Neuronal stem cell (in vitro differentiated cells): ENCODE measurements around the gene DPP6.
A peak's percentile ranks its signal among the peaks of the same experiment; 100 is the strongest.

Source experiments
- DNase-seq: peaks from one replicate; pipeline ENCODE4 v3.0.0-alpha.2; 2013; ENCODE audit warnings: low spot score
- H2AFZ ChIP-seq: one replicate; pipeline ENCODE4 v1.6.1; 2013; ENCODE audit warnings: mild to moderate bottlenecking, low read length, inconsistent platforms
- H2AK5ac ChIP-seq: 2 replicates; pipeline ENCODE4 v1.6.1; 2013; ENCODE audit warnings: low read depth, mild to moderate bottlenecking, inconsistent platforms, low read length, moderate library complexity, mixed read lengths
- H2BK120ac ChIP-seq: 2 replicates; pipeline ENCODE4 v1.6.1; 2013; ENCODE audit warnings: low read depth, mild to moderate bottlenecking, inconsistent platforms, low read length, moderate library complexity, mixed read lengths
- H2BK12ac ChIP-seq: one replicate; pipeline ENCODE4 v1.6.1; 2013; ENCODE audit warnings: low read length, inconsistent platforms
- H2BK15ac ChIP-seq: 2 replicates; pipeline ENCODE4 v1.6.1; 2013; ENCODE audit warnings: mild to moderate bottlenecking, low read length, inconsistent platforms, mixed read lengths
- H2BK5ac ChIP-seq: one replicate; pipeline ENCODE4 v1.6.1; 2013; ENCODE audit warnings: inconsistent platforms, mild to moderate bottlenecking, low read length, moderate library complexity
- H3K14ac ChIP-seq: one replicate; pipeline ENCODE4 v1.6.1; 2013; ENCODE audit warnings: low read length, inconsistent platforms
- H3K18ac ChIP-seq: 2 replicates; pipeline ENCODE4 v1.6.1; 2013; ENCODE audit warnings: low read length, inconsistent platforms
- H3K23ac ChIP-seq: 2 replicates; pipeline ENCODE4 v1.6.1; 2013; ENCODE audit warnings: low read depth, mild to moderate bottlenecking, mixed read lengths, low read length, inconsistent platforms; ENCODE audit not compliant: poor library complexity
- H3K27ac ChIP-seq: replicated peaks from 3 replicates; pipeline ENCODE4 v1.5.1; 2013; ENCODE audit warnings: low read length, inconsistent platforms
- H3K27me3 ChIP-seq, 3 experiments: 2 replicates each; pipeline ENCODE4 v1.6.1; 2013; ENCODE audit warnings: low read length in 3 of 3, mild to moderate bottlenecking in 2 of 3, inconsistent platforms in 1 of 3, low read depth in 1 of 3, mixed read lengths in 1 of 3, moderate library complexity in 1 of 3; ENCODE audit not compliant: control insufficient read depth in 3 of 3, insufficient read depth in 3 of 3
- H3K36me3 ChIP-seq, 2 donors: replicated peaks in 1 of 2; 2 replicates each; pipeline ENCODE4 v1.6.1; 2013; ENCODE audit warnings: low read length in 2 of 2; ENCODE audit not compliant: control insufficient read depth in 2 of 2, insufficient read depth in 2 of 2
- H3K4ac ChIP-seq: 2 replicates; pipeline ENCODE4 v1.6.1; 2013; ENCODE audit warnings: inconsistent platforms, mild to moderate bottlenecking, low read length, moderate library complexity
- H3K4me1 ChIP-seq, 2 donors: 1 replicate in 1 of 2; 2 replicates in 1 of 2; pipeline ENCODE4 v1.6.1; 2013; ENCODE audit warnings: low read length in 2 of 2, low read depth in 1 of 2; ENCODE audit not compliant: control insufficient read depth in 2 of 2, insufficient read depth in 1 of 2
- H3K4me2 ChIP-seq: one replicate; pipeline ENCODE4 v1.6.1; 2013; ENCODE audit warnings: mild to moderate bottlenecking, low read length, inconsistent platforms; ENCODE audit not compliant: insufficient read depth, poor library complexity, severe bottlenecking
- H3K4me3 ChIP-seq, 2 donors: 2 replicates each; pipeline ENCODE4 v1.5.1; 2013; ENCODE audit warnings: low read length in 2 of 2, mild to moderate bottlenecking in 2 of 2, inconsistent platforms in 1 of 2, moderate library complexity in 1 of 2
- H3K79me1 ChIP-seq: one replicate; pipeline ENCODE4 v1.6.1; 2013; ENCODE audit warnings: low read depth, mild to moderate bottlenecking, inconsistent platforms, low read length, moderate library complexity
- H3K9ac ChIP-seq: one replicate; pipeline ENCODE4 v1.6.1; 2013; ENCODE audit warnings: mild to moderate bottlenecking, low read depth, low read length, inconsistent platforms; ENCODE audit not compliant: poor library complexity
- H3K9me3 ChIP-seq, 2 donors: replicated peaks in 1 of 2; 2 replicates each; pipeline versions ENCODE3 to v1.6.1; 2013; ENCODE audit warnings: low read length in 2 of 2, mild to moderate bottlenecking in 2 of 2, inconsistent platforms in 1 of 2, low read depth in 1 of 2, mixed read lengths in 1 of 2, moderate library complexity in 1 of 2; ENCODE audit not compliant: control insufficient read depth in 2 of 2, insufficient read depth in 1 of 2
- H4K8ac ChIP-seq: one replicate; pipeline ENCODE4 v1.6.1; 2013; ENCODE audit warnings: low read depth, mild to moderate bottlenecking, inconsistent platforms, low read length, moderate library complexity
- H4K91ac ChIP-seq: one replicate; pipeline ENCODE4 v1.6.1; 2013; ENCODE audit warnings: low read length, low read depth, mild to moderate bottlenecking, inconsistent platforms; ENCODE audit not compliant: poor library complexity
- WGBS, 2 donors: extraction: QIAGEN DNeasy Blood & Tissue Kit; methylation state at CpG; one replicate each; pipeline ENCODE4 v1.1.7; 2013; ENCODE audit warnings: missing lambda C conversion rate in 2 of 2, mixed read lengths in 1 of 2; ENCODE audit not compliant: insufficient read length in 2 of 2, insufficient replicate concordance in 1 of 2; ENCODE audit errors: extremely low coverage in 2 of 2; 5-methylcytosine and 5-hydroxymethylcytosine counted together

The DPP6 gene

DNA sequence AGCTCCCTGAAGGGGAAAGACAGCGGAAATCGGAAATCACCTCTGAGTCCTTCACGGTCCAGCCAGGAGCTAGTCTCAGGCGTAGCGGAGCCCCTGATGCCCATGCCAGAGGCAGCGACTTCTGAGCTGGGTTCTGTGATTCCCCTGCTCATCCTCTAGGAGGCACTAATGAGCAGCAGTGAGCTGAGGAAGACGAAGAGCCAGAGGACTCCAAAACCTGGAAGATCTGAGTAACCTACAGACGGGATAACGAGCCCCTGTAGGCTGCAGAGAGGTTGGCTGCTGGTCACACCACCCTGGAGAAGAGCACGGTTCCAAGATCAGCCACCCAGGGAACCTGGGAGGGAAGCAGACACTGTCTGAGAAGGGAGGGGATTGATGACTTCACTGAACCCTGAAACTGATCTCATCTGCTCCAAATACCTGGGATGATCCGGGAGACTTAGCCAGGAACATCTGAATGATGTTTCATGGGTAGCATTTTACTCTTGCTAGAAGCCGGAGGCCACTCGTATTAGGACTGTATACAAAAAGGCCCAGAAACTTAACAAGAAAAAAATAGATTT is 646.6 kb downstream of the DPP6 start:
- peak overlapping the region; percentile 45 for H2AFZ ChIP-seq
- no peak overlapping the region for H3K4me3 ChIP-seq
- H3K4me1 ChIP-seq, result no peaks in the 10 kb centered on the region
- no peak overlapping the region for H2BK12ac ChIP-seq
- no peaks in the 10 kb centered on the region for H3K36me3 ChIP-seq
- no peak overlapping the region for H2BK5ac ChIP-seq
- H2BK15ac ChIP-seq, result no peak overlapping the region
- no peak overlapping the region for H2BK120ac ChIP-seq
- H4K8ac ChIP-seq, result no peak overlapping the region
- H3K23ac ChIP-seq, result no peak overlapping the region
- H3K4me2 ChIP-seq, result no peak overlapping the region
- peak; percentile 3 for DNase-seq
- no peaks in the 10 kb centered on the region for H3K79me1 ChIP-seq
- H4K91ac ChIP-seq, result no peak overlapping the region
- no CpG with 5 or more reads among the region's 13 CpGs for WGBS, 2 donors
- H3K18ac ChIP-seq, result no peak overlapping the region
- H3K27ac ChIP-seq, result no peak overlapping the region
- H3K27me3 ChIP-seq, result no peaks in the 10 kb centered on the region
- peaks cover 0 to 2% of the 10 kb centered on the region in 2 donors for H3K9me3 ChIP-seq
- no peak overlapping the region for H2AK5ac ChIP-seq
- no peak overlapping the region for H3K9ac ChIP-seq
- no peak overlapping the region for H3K4ac ChIP-seq
- no peak overlapping the region for H3K14ac ChIP-seq

GRCh38 chr7:154699417-154699816 is 647.2 kb downstream of the DPP6 start:
- Histone ChIP-seq H3K36me3 (no peaks in the 10 kb centered on the region), H3K4ac (no peak overlapping the region), H4K91ac (no peak overlapping the region), H2BK12ac (no peak overlapping the region), H3K18ac (no peak overlapping the region), H3K4me1 (no peaks in the 10 kb centered on the region), H3K27me3 (no peaks in the 10 kb centered on the region), H3K9ac (no peak overlapping the region), H3K4me3 (no peak overlapping the region), H2BK5ac (no peak overlapping the region), H2BK15ac (no peak overlapping the region), H3K27ac (no peak overlapping the region), H2BK120ac (no peak overlapping the region), H3K9me3 (peaks cover 0 to 2% of the 10 kb centered on the region in 2 donors), H3K14ac (no peak overlapping the region), H2AK5ac (no peak overlapping the region), H3K79me1 (no peaks in the 10 kb centered on the region), H3K4me2 (no peak overlapping the region), H4K8ac (no peak overlapping the region), H2AFZ (no peak overlapping the region), H3K23ac (no peak overlapping the region)
- no peak for DNase-seq
- no CpG with 5 or more reads among the region's 6 CpGs for WGBS, 2 donors

GRCh38 chr7:154709840-154710520 is 657.8 kb downstream of the DPP6 start:
- Histone ChIP-seq H3K79me1 (peaks cover 2% of the 10 kb centered on the region), H3K36me3 (no peaks in the 10 kb centered on the region), H3K18ac (peak overlapping the region; percentile 63), H2BK12ac (no peak overlapping the region), H3K27me3 (peaks cover 0 to 3% (median 0%) of the 10 kb centered on the region in 3 experiments), H2BK120ac (no peak overlapping the region), H3K4me3 (no peak overlapping the region), H3K14ac (peak overlapping the region; percentile 92), H3K23ac (no peak overlapping the region), H4K91ac (no peak overlapping the region), H3K9ac (no peak overlapping the region), H3K27ac (no peak overlapping the region), H3K4me2 (no peak overlapping the region), H2BK5ac (no peak overlapping the region), H2AFZ (no peak overlapping the region), H3K4me1 (peaks cover 0 to 1% of the 10 kb centered on the region in 2 donors), H3K9me3 (peaks cover 0 to 7% of the 10 kb centered on the region in 2 donors), H2BK15ac (no peak overlapping the region), H4K8ac (no peak overlapping the region), H3K4ac (no peak overlapping the region), H2AK5ac (no peak overlapping the region)
- DNase-seq, result no peak
- no CpG with 5 or more reads among the region's 6 CpGs for WGBS, 2 donors

GRCh38 chr7:154720016-154720415 is 667.8 kb downstream of the DPP6 start:
- Histone ChIP-seq H4K91ac (no peak overlapping the region), H3K14ac (no peak overlapping the region), H3K4ac (no peak overlapping the region), H3K36me3 (no peaks in the 10 kb centered on the region), H3K18ac (peak overlapping the region; percentile 57), H2AFZ (no peak overlapping the region), H3K27ac (no peak overlapping the region), H4K8ac (no peak overlapping the region), H3K4me2 (no peak overlapping the region), H2AK5ac (no peak overlapping the region), H2BK12ac (no peak overlapping the region), H3K79me1 (no peaks in the 10 kb centered on the region), H3K27me3 (no peaks in the 10 kb centered on the region), H3K9me3 (peaks cover 0 to 3% of the 10 kb centered on the region in 2 donors), H3K23ac (no peak overlapping the region), H3K4me1 (no peaks in the 10 kb centered on the region), H3K9ac (no peak overlapping the region), H3K4me3 (no peak overlapping the region), H2BK5ac (no peak overlapping the region), H2BK120ac (no peak overlapping the region), H2BK15ac (no peak overlapping the region)
- DNase-seq, result no peak
- WGBS, 2 donors, result no CpG with 5 or more reads among the region's 5 CpGs
